Kidney (tissue), 14 donors: ENCODE data around the gene SNX18. TPM values are rescaled to one million over a fixed set of nuclear protein-coding genes. Genes with fewer than 3 reads are reported as not detected.

Experiments
- DNase-seq, 5 donors: peaks; one replicate each; pipeline ENCODE4 v3.0.0-alpha.2; 2013 to 2020
- FAIRE-seq: peaks from 2 replicates; lab custom pipeline; 2012; peaks lifted over from hg19 to GRCh38; lab: Jason Lieb, UNC
- H3K27ac ChIP-seq, 2 donors: one replicate each; pipeline ENCODE4 v1.7.0; 2013; ENCODE audit warnings: low read depth in 2 of 2, low read length in 2 of 2, inconsistent platforms in 1 of 2
- H3K27me3 ChIP-seq: one replicate; pipeline ENCODE4 v1.7.1; 2013; ENCODE audit warnings: low read length, inconsistent platforms; ENCODE audit not compliant: control insufficient read depth, insufficient read depth
- H3K36me3 ChIP-seq, 3 donors: one replicate each; pipeline versions ENCODE4 v1.7.0 to v1.7.1; 2013; ENCODE audit warnings: low read length in 3 of 3, control low read depth in 1 of 3, inconsistent platforms in 1 of 3; ENCODE audit not compliant: insufficient read depth in 3 of 3, control insufficient read depth in 2 of 3
- H3K4me1 ChIP-seq, 3 donors: one replicate each; pipeline versions ENCODE4 v1.7.0 to v1.7.1; 2013; ENCODE audit warnings: low read length in 3 of 3, inconsistent platforms in 1 of 3, low read depth in 1 of 3; ENCODE audit not compliant: control insufficient read depth in 2 of 3, insufficient read depth in 2 of 3
- H3K4me3 ChIP-seq, 3 donors: one replicate each; pipeline versions ENCODE4 v1.7.0 to v1.8.1; 2013; ENCODE audit warnings: low read length in 3 of 3, control low read depth in 1 of 3, inconsistent platforms in 1 of 3
- H3K9ac ChIP-seq, 3 donors: one replicate each; pipeline versions ENCODE4 v1.7.0 to v1.7.1; 2013; ENCODE audit warnings: low read length in 3 of 3, control low read depth in 1 of 3, inconsistent platforms in 1 of 3
- H3K9me3 ChIP-seq, 3 donors: one replicate each; pipeline versions ENCODE4 v1.7.0 to v1.7.1; 2013; ENCODE audit warnings: low read length in 3 of 3, control low read depth in 1 of 3, inconsistent platforms in 1 of 3; ENCODE audit not compliant: control insufficient read depth in 2 of 3, insufficient read depth in 1 of 3
- intact Hi-C: fragments of 100-400 bp; cut with DNase I; formaldehyde crosslinking; loops from one replicate; pipeline ENCODE4 v1.11.1; 2022
- polyA plus RNA-seq: library from polyadenylated mRNA; stranded (reverse); fragments of 350-450 nt; fragmentation: Illumina TruSeq; extraction: RNeasy Lipid Tissue Mini Kit (QIAGEN cat#74804); gene quantifications from one replicate; pipeline ENCODE4 v1.2.3, GENCODE V29; 2014; ENCODE audit warnings: low read depth, low replicate concordance; ENCODE audit not compliant: insufficient read depth
- total RNA-seq: library from RNA; stranded (reverse); fragmentation: NEBNext Ultra II Directional; extraction: Animal tissue kit (Norgen Biotek cat#: 25700); gene quantifications from one replicate; pipeline ENCODE4 v1.2.1, GENCODE V29; 2021
- TF ChIP-seq, protein P1 (sequence below): IDR thresholded peaks from 3 replicates; pipeline ENCODE4 v1.5.1; 2012; ENCODE audit warnings: mild to moderate bottlenecking, moderate library complexity, borderline replicate concordance; ENCODE audit not compliant: insufficient read depth; ENCODE audit errors: extremely low read depth
- donor health status: control.
- donor health status: control.
- donor health status: control.
- donor health status: control.
- donor health status: control.
- donor health status: DM: yes; HTN: yes; CAD: no.
- donor health status: Normal renal cell carcinoma (clear cell type).

SNX18 gene
- total and polyA plus RNA-seq, 2 donors from 2014 or later, result 10.4 to 40.5 TPM

GRCh38 chr5:54520940-54521339 is 3.4 kb downstream of the SNX18 start:
- intact Hi-C loops, result no loop called here
- Histone ChIP-seq H3K4me3 (peak overlapping the region; percentile 60 to 90 (median 78)), H3K36me3 (no peaks in the 10 kb centered on the region), H3K9ac (peak overlapping the region; percentile 56 to 83 (median 71)), H3K4me1 (peaks cover 6 to 39% (median 14%) of the 10 kb centered on the region in 3 donors), H3K27ac (peak overlapping the region; percentile 36 to 90), H3K27me3 (no peaks in the 10 kb centered on the region), H3K9me3 (no peaks in the 10 kb centered on the region)
- TF ChIP-seq, protein P1, sequence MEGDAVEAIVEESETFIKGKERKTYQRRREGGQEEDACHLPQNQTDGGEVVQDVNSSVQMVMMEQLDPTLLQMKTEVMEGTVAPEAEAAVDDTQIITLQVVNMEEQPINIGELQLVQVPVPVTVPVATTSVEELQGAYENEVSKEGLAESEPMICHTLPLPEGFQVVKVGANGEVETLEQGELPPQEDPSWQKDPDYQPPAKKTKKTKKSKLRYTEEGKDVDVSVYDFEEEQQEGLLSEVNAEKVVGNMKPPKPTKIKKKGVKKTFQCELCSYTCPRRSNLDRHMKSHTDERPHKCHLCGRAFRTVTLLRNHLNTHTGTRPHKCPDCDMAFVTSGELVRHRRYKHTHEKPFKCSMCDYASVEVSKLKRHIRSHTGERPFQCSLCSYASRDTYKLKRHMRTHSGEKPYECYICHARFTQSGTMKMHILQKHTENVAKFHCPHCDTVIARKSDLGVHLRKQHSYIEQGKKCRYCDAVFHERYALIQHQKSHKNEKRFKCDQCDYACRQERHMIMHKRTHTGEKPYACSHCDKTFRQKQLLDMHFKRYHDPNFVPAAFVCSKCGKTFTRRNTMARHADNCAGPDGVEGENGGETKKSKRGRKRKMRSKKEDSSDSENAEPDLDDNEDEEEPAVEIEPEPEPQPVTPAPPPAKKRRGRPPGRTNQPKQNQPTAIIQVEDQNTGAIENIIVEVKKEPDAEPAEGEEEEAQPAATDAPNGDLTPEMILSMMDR, result no peak
- DNase-seq (no peak), FAIRE-seq (no peak)

DNA sequence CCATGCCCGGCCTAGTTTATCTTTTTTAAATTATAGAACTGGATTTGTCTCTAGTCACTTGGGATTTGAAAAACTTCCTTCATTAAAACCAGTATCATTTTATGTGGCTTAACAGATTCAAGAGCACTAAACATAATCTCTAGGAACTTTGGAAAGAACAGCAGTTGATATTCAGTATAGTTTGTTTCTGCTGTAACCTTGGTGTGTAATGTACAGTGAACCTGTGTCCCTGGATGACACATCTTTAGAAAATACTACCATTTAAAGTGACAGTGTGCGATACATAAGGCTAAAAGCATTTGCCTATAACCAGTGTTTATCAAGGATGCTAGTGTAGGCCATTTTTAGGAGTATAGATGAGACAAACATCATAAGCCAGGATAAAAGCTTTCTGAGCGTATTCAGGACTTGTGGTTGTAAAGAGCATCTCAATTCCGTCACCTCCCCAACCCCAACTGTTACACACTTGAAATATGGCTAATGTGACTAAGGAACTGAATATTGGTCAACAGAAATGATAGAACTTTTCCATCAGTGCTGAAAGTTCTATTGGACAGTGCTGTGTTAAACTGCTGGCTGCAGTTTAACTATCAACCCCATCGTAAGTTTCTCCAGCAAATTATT is 4.4 kb downstream of the SNX18 start:
- Histone ChIP-seq H3K36me3 (no peaks in the 10 kb centered on the region), H3K9me3 (no peaks in the 10 kb centered on the region), H3K27me3 (no peaks in the 10 kb centered on the region), H3K9ac (peak overlapping the region in 2 of 3 donors; percentile 1 to 51), H3K27ac (peak overlapping the region in 1 of 2 donors; percentile 5), H3K4me3 (peak overlapping the region in 2 of 3 donors; percentile 60 to 90), H3K4me1 (peaks cover 2 to 37% (median 21%) of the 10 kb centered on the region in 3 donors)
- intact Hi-C loops, result no loop called here
- no peak for DNase-seq
- FAIRE-seq, result no peak
- TF ChIP-seq, protein P1, result no peak

- peak overlapping the region in 1 of 2 donors; percentile 87 for H3K27ac ChIP-seq
- TF ChIP-seq, protein P1, result no peak
- intact Hi-C loops, result no loop called here
- FAIRE-seq (no peak), DNase-seq (no peak)
- no peaks in the 10 kb centered on the region for H3K9me3 ChIP-seq
- H3K4me3 ChIP-seq, result peak overlapping the region in 2 of 3 donors; percentile 2 to 22
- no peaks in the 10 kb centered on the region for H3K27me3 ChIP-seq
- peaks cover 0 to 40% (median 28%) of the 10 kb centered on the region in 3 donors for H3K4me1 ChIP-seq
- H3K9ac ChIP-seq, result peak overlapping the region in 1 of 3 donors; percentile 55
- H3K36me3 ChIP-seq, result no peaks in the 10 kb centered on the region
Observed at GRCh38 chr5:54523534-54523933, 6.0 kb downstream of the SNX18 start.
